T-helper 1 cell treated with Interleukin-12 subunit alpha and Interleukin-12 subunit beta and Interleukin-4 antibody, amounts not matched to agents 30 ng/mL and 1 ng/mL, for 36 hours (primary cell): ENCODE data around the gene SRC. TPM values are rescaled to one million over a fixed set of nuclear protein-coding genes. Genes with fewer than 3 reads are reported as not detected.

ENCODE experiments used
- intact Hi-C: fragments of 100-400 bp; cut with micrococcal nuclease; formaldehyde crosslinking; loops from one replicate; pipeline ENCODE4 v1.15.1; 2024
- total RNA-seq: library from RNA; stranded (reverse); gene quantifications from 2 replicates; pipeline ENCODE4 v1.2.3, GENCODE V29; 2022

SRC gene
- total RNA-seq, 1 donor from 2014 or later = 5.3 TPM

DNA sequence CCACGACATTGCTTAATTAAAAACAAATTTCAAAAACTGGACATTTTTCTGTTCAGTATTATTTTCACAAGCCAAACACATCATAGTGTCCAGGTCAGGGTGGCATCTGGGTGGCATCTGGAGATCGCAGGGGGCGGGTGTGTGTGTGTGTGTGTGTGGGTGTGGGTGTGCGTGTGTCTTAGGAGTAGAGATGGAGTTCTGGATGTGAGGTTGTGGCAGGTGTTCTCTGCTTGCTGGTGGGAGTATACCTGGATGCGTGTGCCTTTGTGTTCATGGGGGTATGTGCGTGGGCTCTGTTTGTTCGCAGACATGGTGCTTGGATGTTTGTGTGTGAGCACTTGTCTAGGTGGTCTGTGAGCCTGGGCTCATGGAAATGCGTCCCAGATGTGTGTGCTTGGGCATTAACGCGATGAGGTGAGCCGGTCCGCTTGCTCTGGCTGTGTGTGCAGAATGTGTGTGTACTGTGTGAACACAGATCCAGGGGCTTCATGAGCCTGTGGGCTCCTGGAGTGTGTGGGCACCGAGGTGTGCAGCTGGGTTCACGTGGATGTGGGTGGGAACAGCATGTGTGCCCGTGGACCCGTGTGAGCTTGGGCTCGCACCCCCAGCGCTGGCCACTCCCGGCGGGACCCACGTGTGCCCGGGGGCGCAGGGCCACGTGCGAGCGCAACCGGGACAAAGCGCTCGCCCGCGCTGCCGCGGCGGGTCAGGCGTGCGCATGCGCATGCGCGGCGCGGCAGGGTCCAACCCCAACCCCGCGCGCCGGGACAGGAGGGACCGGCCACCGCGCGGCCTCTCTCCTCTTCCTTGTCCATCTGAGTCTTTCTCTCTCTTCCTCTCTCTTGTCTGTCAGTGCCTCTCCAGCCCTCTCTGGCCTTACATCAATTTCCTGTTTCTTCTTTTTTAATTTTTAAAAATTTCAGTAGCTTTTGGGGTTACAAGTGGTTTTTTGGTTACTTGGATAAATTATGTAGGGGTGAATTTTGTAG is 60.4 kb downstream of the SRC start:
- intact Hi-C loops = loop anchor here (2.0 kb wide), 1 partner anchor 128 kb away; no protein-coding TSS in a partner anchor

DNA sequence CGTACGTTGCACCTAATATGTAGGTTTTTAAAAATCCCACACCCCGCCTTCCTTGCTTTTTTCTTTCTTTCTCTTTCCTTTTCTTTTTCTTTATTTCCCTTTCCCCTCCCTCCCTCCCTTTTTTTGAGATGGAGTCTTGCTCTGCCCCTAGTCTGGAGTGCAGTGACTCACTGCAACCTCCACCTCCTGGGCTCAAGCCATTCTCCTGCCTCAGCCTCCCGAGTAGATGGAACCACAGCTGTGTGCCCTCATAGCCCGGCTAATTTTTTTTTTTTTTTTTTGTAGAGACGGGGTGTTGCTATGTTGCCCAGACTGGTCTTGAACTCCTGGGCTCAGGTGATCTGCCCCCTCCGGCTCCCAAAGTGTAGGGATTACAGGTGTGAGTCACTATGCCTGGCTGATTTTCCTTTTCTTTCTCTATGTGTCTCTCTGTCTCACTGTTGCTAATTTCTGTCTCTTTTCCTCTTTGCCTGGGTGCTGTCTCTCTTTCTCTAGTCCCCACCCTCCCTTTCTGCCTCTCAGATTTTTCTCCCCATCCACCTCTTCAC is 61.2 kb downstream of the SRC start:
- intact Hi-C loops = loop anchor here (2.0 kb wide), 1 partner anchor 128 kb away; no protein-coding TSS in a partner anchor

DNA sequence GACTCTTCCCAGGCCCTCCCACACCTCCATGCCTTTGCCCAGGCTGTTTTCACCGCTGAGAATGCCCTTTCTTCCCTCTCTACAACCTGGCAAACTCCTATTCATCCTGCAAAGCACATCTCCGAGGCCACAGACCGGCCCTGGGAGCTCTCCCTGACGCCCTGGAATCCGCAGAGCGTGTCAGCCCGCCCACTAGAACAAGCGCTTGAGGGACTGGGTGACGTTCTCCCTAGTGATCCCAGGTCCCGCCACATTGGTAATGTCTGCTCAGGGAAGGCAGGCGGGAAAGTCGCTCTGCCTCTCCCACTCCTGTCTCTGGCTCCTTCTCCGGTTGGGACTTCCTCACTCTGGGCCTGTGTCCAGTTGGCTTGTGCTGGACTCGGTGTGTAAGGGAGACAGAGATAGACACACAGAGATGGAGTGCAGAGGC is 61.6 kb downstream of the SRC start:
- intact Hi-C loops = loop anchor here (2.0 kb wide), 1 partner anchor 127 kb away; no protein-coding TSS in a partner anchor

DNA sequence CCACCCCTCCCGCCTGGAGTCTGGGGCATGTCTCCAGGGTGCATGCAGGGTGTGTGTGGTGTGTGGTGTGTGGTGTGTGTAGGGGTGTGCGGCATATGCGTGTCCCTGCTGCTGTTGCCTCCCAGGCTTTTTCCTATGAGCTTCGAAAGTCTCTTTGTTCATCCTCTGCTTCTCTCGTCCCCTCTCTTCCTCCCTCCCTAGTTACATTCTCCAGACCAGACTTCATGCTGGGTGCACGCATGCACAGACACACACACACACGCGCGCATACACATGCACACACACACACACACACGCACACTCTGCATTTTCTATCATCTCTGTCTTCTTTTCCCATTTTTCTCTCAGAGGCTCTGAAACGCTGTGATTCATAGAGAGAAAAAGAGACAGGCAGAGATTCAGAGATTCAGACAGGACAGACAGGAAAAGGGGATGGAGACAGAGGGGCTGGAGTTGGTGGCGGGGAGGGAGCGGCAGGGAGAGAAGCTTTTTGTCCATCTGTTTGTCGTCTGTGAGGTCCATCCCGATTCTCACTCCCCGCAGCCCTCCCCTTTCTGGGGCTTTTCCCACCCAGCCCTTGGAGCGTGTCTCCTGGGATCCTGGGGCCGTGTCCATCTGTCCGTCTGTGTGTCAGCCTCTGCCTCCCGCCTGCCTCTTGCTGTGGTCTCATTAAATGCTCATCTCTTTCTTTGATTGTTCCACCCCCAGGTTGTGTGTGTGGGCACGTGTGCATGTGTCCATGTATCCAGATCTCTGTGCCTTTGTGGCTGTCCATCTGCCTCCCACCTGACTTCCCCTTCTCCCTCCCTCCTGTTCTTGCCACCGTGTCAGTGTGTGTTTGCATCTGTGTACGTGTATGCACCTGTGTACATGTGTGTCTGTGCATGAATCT is 62.6 kb downstream of the SRC start:
- intact Hi-C loops = no loop called here

DNA sequence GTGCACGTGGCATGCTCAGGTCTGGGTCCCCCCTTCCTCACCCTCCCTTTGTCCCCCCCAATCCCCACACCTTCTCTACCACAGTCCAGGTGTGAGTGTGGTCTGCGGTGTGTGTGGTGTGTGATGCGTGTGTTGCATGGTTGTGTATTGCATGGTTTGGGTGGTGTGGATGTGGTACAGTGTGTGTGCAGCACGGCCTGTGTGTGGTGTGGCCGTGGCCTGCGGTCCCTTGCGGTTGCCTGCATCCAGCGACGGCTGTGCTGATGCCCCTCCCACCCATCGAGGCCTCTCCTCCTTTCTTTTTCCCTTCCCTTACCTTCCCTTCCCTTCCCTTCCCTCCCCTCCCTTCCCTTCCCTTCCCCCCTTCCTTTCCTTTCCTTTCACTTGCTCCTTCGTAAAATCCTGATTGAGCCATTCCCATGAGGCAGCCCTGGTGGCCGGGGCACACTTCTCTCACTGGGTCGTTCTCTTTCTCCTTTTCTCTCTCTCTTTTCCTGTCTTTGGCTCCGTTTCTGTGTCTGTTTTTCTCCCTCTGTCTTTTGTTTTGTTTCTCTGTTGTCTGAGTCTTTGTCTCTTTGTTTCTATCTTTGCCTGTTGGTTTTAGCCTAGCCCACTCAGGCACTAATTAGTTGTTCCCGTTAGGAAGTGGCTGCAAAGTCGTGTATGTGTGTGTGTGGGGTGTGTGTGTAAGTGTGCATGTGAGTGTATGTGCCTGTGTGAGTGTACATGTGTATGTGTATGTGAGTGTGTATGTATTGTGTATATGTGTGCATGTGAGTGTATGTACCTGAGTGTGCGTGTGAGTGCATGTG is 65.7 kb downstream of the SRC start:
- intact Hi-C loops = no loop called here

DNA sequence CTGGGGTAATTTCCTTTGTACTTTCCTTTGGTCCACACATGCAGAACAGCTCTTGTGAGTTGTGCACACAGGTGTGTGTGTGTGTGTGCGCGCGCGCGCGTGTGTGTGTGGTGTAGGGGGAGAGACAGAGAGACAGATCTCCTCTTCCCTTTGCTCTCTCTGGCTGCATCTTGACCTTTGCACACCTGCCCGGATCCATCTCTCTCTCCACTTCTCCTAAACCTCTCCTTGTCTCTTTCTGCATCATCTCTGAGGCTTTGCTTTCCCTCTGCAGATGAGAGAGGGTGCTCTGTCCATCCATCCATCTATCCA is 67.0 kb downstream of the SRC start:
- intact Hi-C loops = no loop called here

DNA sequence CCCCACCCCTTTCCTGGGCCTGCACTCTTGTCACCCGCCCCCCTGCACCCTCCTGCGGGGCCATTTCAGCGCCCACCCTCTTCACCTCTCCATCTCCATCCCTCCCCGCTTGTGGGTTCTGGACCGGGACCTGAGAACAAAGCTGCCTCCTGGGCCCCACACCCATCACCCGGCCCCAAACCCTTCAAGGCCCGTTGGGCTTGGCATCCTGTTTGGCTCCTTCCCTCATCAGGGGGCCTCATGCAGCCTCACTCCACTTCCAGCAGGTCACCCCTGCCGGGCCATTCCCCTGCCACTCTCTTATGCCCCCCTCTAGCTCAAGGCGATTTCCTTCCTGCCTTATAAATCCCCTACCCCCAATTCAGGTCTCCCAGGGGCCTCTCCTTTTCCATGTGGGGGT is 67.4 kb downstream of the SRC start:
- intact Hi-C loops = no loop called here

DNA sequence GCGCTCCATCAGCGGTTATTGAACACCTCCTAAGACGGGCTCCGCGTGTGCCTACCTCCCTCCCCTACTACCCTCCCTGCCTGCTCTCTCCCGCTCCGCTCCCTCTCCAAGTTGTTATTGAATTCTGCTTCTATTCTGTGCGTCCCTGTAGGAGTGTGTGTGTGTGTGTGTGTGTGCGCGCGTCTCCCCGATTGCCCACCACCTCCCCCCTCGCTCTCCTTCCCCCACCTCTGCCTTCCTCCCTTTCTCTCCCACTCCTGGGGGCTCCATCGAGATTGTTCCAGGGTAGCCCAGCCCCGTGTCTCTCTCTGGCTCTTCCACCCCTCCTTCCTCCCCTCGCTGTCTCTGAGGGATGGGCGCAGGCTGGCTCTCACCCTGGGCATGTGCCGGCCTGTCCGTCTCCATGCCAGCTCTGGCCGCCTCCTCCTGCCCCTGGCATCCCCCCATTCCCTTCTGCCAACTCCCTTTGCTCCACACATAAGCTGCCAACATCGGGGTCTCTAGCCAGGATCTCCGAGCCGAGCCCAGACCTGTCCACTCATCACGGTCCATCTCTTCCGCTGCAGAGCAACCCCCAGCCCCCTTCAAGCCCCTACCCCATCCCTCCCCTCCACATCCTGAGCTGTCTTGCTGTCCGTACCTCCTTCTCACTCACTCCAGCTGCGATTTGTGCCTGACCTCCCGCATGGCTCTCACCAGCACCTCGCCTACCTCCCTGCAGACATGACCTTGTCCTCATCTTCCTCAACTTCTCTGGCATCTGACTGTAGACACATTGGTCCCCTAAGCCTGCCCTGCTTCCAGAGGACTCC is 68.5 kb downstream of the SRC start:
- intact Hi-C loops = no loop called here

DNA sequence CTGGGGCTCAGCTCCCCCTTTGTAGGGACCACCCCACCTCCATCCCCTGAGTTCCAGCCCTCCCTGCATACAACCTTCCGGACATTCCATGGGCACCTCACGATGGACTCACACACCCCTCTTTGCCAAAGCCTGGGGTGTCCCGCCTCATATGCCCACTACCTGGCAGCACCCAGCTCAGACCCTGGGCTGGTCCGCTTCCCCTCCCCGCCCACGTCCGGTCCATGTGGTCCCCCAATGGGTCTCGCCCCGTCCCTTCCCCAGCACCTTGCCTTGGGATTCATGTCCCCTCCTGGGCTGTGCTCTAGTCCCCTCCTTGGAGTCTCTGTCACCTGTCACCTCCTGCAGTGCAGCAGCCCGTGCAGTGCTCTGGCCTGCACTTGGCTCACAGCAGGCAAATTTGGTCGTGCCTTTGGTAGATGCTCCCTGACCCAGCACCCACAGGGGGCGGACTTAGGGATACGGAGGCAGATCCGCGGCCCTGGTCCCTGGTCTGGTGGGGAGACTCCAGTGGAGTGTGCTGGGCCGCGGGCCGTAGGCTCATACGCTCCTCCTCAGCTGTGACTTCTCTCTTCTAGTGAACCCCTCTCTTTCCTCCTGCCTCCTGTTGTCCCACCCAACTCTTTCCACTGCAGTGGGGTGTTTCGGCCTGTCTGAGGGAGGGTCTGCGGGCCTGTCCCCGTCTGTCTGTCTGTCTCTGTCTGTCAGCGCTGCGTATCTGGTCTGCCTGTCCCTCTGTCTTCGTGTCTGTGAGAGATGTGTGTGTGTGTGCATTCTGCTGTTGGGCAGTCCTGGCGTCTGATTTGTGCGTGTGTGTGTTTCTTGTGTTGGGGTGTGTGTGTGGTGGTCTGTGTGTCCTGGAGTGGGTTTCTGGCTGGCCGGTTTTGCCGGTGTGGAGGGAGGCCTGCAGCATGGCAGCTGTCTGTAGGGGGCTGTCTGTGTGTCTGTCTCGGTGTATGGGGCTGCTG is 69.5 kb downstream of the SRC start:
- intact Hi-C loops = no loop called here

DNA sequence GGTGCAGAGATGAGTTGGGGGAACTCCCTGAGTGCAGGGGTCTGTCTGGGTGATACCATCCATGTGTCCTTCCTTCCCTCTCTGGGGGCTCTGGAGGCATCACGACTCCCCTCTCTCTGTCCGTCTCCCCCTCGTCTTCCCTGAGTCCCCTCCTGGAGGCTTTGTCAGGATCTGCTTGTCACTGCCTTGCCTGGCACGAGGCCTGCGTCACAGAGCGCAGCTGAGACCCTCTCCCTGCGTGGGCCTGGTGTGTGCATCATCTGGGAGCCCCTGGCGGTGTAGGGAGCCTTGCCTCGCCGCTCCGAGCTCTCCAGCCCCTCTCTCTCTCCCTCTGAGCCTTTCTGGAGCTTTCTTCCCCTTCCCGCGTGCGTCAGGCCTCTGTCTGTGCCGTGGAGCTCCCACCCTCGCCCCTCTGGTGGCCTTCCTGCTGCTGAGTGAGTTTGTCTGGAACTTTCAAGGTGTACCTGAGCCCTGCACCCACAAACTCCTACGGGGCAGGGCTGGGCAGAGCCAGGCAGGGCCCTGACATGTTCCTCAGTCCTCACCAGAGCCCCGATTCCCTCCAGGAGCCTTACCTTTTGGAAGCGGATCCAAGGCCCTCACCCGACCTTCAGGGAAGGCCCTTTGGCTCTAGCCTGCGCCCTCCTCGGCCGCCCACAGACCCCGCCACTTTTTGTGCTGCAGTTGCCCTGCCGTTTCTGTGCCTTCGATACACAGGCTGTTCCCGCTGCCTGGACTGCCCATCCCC is 70.3 kb downstream of the SRC start:
- intact Hi-C loops = no loop called here

DNA sequence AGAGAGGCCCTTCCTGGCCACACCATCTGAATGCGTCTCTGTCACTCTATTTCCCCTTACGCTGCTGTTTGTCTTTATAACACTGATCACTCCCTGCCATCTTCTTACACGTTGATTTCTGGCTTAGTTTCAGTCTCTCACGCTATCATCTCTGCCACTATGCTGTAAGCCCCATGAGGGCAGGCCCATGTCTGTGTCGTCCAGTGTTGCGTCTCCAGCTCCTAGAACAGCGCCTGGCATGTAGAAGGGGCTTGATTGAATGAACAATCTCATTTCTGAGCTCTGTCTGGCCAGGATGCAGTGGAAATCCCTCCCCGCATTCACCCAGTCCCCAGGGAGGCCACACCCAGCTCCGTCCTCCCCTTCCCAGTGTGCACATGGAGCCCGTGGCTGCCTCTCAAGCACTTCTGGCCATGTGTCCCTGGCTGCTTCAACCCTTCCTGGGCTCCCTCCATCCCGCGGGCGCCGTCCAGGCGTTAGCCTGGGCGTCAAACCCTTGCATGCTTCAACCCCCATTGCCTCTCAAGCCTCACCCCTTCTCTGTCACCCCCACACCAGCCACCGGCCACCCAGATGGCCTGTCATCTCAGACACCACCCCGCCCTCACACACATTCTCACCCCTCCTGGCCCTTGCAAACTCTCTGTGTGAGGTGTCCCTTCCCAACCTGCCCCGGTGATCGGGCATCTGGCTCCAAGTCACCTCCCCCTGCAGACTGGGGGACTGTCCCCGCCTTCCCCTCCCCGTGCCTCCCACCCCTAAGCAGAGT is 71.1 kb downstream of the SRC start:
- intact Hi-C loops = no loop called here

DNA sequence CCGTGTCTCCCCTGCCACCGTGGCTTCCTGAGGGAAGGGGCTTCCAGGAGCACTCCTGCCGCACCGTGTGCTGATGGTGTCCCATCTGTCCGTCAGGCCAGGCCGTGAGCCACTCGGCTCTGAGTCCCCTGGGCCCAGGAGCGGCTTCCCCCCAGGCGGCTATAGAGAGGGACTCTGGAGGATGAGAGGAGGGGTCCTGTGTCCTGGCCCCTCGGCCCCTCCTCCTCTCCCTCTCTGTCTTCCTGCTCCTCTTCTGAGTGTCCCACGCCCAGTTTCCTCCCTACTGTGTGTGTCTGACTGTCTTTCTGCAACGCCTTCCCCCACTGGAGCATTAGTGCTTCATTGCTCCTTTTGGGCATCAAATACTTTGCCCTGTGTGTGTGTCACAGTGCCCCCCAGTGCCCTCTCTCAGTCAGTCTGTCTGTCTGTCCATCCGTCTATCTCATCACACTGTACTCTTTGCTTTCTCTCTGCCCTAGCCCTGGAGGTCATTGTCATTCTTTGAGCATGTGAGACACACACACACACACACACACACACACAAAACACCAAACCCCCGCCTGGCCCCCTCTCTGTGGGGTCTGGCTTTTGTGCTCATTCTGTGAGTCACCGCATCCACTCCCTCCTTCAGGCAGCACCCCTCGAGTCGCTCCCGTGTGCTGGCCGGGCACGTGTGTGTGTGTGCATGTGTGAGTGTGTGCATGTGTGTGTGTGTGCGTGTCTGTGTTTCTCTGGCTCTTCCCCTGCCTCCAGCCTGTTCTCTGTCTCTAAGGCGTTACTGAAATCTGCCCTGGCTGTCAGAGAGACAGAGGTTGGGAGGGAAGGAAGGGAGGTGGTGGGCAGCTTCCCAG is 71.9 kb downstream of the SRC start:
- intact Hi-C loops = no loop called here

DNA sequence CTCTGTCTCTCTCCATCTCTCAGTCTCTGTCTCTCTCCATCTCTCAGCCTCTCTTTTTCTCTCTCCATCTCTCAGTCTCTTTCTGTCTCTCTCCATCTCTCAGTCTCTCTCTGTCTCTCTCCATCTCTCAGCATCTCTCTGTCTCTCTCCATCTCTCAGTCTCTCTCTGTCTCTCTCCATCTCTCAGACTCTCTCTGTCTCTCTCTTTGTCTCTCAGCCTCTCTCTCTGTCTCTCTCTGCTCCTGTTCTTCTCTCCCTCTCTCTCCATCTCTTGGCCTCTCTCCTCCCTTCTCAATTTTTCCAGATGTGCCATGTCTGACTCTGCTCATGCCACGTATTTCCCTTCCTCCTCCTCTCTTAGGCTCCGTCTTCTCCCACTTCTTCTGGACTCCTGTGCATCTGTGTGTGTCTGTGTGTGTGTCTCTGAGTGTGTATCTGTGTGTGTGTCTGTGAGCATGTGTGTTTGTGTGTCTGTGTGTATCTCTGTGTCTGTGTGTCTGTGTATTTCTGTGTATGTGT is 72.7 kb downstream of the SRC start:
- intact Hi-C loops = no loop called here

DNA sequence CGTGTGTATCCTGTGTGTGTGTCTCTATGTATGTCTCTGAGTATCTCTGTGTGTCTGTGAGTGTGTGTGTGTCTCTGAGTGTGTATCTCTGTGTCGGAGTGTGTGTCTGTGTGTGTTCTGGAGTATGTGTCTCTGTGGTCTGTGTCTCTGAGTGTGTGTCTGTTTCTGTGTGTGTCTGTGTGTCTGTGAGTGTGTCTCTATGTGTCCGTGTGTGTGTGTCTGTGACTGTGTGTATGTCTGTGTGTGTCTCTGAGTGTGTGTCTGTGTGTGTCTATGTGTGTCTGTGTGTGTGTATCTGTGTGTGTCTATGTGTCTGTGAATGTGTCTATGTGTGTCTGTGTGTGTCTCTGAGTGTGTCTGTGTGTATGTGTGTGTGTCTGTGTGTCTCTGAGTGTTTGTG is 73.4 kb downstream of the SRC start:
- intact Hi-C loops = no loop called here

DNA sequence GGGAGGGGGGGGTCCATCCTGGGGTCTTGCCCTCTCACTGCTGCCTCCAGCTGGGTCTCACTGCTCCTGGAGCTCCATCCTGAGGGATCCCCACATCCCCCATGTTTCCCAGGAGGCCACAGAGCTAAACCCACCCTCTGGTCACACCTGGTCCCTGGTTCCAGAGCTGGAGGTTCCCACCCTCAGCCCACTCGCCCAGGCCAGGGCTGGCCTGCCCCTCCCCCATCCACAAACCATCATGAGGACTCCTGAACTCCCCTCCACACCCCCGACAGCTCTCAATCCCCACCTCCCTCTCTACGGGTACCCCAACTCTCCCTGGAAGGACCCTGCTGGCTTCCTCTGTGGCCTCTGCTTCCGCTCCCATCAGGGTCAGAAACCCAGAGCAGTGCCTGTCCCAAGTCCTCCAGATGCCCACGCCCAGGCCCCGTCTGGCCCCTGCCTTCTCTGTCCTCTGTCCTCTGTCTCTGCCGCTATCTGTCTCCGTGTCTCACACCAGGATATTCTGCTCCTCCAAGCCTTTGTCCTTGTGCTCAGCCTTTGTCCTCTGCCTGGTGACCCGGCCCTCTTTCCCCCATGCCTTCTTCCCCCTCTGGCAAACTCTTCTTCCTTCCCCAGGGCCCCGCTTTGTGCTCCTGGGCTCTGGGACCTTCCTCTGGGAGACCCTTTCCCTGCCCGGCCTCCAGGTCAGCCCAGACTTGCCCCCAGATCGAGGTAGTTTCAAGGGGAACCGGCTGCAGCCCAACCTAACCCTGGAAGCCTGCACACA is 74.0 kb downstream of the SRC start:
- intact Hi-C loops = no loop called here
